ENCODE data around the gene IL13RA1. TPM values are rescaled to one million over a fixed set of nuclear protein-coding genes. Genes with fewer than 3 reads are reported as not detected.

IL13RA1 gene
- total RNA-seq, 1 donor from 2014 or later: 29.9 TPM

GRCh38 chrX:118693843-118694242 is 33.6 kb upstream of the IL13RA1 start:
- Mint-ChIP-seq H3K27ac (no peak overlapping the region), H3K4me3 (ENCODE audit: low read depth) (no peak overlapping the region), H3K9me3 (ENCODE audit: low read depth) (peaks cover 12% of the 10 kb centered on the region), H3K27me3 (no peaks in the 10 kb centered on the region), H3K36me3 (ENCODE audit: insufficient read depth) (no peaks in the 10 kb centered on the region), H3K4me1 (ENCODE audit: low read depth) (no peaks in the 10 kb centered on the region)
- no peak for TF ChIP-seq CTCF (IDR thresholded peaks at IDR 0.05; ENCODE audit: unreplicated experiment)
- DNase-seq (ENCODE audit: low spot score, unreplicated experiment): no peak

- no peak for DNase-seq (ENCODE audit: low spot score, unreplicated experiment)
- Mint-ChIP-seq H3K4me3 (ENCODE audit: low read depth) (no peak overlapping the region), H3K36me3 (ENCODE audit: insufficient read depth) (no peaks in the 10 kb centered on the region), H3K27me3 (no peaks in the 10 kb centered on the region), H3K27ac (no peak overlapping the region), H3K4me1 (ENCODE audit: low read depth) (no peaks in the 10 kb centered on the region), H3K9me3 (ENCODE audit: low read depth) (peaks cover 14% of the 10 kb centered on the region)
- TF ChIP-seq CTCF (IDR thresholded peaks at IDR 0.05; ENCODE audit: unreplicated experiment): no peak
These were observed 32.8 kb upstream of the IL13RA1 start for GRCh38 chrX:118694638-118695037.

- no peak overlapping the region for H3K27ac Mint-ChIP-seq
- H3K36me3 Mint-ChIP-seq (ENCODE audit: insufficient read depth): no peaks in the 10 kb centered on the region
- H3K27me3 Mint-ChIP-seq: no peaks in the 10 kb centered on the region
- no peaks in the 10 kb centered on the region for H3K4me1 Mint-ChIP-seq (ENCODE audit: low read depth)
- no peak for DNase-seq (ENCODE audit: low spot score, unreplicated experiment)
- H3K4me3 Mint-ChIP-seq (ENCODE audit: low read depth): no peak overlapping the region
- peaks cover 15% of the 10 kb centered on the region for H3K9me3 Mint-ChIP-seq (ENCODE audit: low read depth)
- no peak for TF ChIP-seq CTCF (IDR thresholded peaks at IDR 0.05; ENCODE audit: unreplicated experiment)
These were observed 28.8 kb upstream of the IL13RA1 start for GRCh38 chrX:118698516-118699170.

- DNase-seq (ENCODE audit: low spot score, unreplicated experiment): no peak
- no peaks in the 10 kb centered on the region for H3K4me1 Mint-ChIP-seq (ENCODE audit: low read depth)
- no peak for TF ChIP-seq CTCF (IDR thresholded peaks at IDR 0.05; ENCODE audit: unreplicated experiment)
- no peaks in the 10 kb centered on the region for H3K36me3 Mint-ChIP-seq (ENCODE audit: insufficient read depth)
- no peak overlapping the region for H3K27ac Mint-ChIP-seq
- no peak overlapping the region for H3K4me3 Mint-ChIP-seq (ENCODE audit: low read depth)
- peaks cover 11% of the 10 kb centered on the region for H3K9me3 Mint-ChIP-seq (ENCODE audit: low read depth)
- no peaks in the 10 kb centered on the region for H3K27me3 Mint-ChIP-seq
These were observed 24.7 kb upstream of the IL13RA1 start for GRCh38 chrX:118702741-118703140.

GRCh38 chrX:118706681-118707080 is 20.7 kb upstream of the IL13RA1 start:
- Mint-ChIP-seq H3K27me3 (no peaks in the 10 kb centered on the region), H3K36me3 (ENCODE audit: insufficient read depth) (no peaks in the 10 kb centered on the region), H3K27ac (no peak overlapping the region), H3K4me3 (ENCODE audit: low read depth) (no peak overlapping the region), H3K9me3 (ENCODE audit: low read depth) (peaks cover 25% of the 10 kb centered on the region), H3K4me1 (ENCODE audit: low read depth) (no peaks in the 10 kb centered on the region)
- DNase-seq (ENCODE audit: low spot score, unreplicated experiment): no peak
- no peak for TF ChIP-seq CTCF (IDR thresholded peaks at IDR 0.05; ENCODE audit: unreplicated experiment)

All from progenitor cell of endocrine pancreas (in vitro differentiated cells).